Adipocyte (in vitro differentiated cells): Measurements from ENCODE around the gene CPXM1.
"Not testable (repeated sequence)": the region's sequence is repeated elsewhere in the genome, so short reads cannot be mapped to it uniquely, and the experiment has no call there.

ENCODE experiments used
- DNase-seq: peaks from one replicate; pipeline ENCODE4 v3.0.0-alpha.2; 2015; ENCODE audit warnings: low read depth
- H3K27me3 ChIP-seq: replicated peaks from 2 replicates; pipeline ENCODE4 v1.7.0; 2013; ENCODE audit warnings: mild to moderate bottlenecking, low read length, moderate library complexity; ENCODE audit not compliant: control insufficient read depth, insufficient read depth
- H3K36me3 ChIP-seq: 2 replicates; pipeline ENCODE4 v1.7.0; 2013; ENCODE audit warnings: low read length, mild to moderate bottlenecking, moderate library complexity; ENCODE audit not compliant: control insufficient read depth, insufficient read depth, severe bottlenecking
- H3K4me1 ChIP-seq: 2 replicates; pipeline ENCODE4 v1.7.0; 2013; ENCODE audit warnings: mild to moderate bottlenecking, low read length, moderate library complexity; ENCODE audit not compliant: control insufficient read depth, insufficient read depth
- H3K4me3 ChIP-seq: 2 replicates; pipeline ENCODE4 v1.7.0; 2013; ENCODE audit warnings: mild to moderate bottlenecking, low read length, moderate library complexity
- H3K9ac ChIP-seq: 2 replicates; pipeline ENCODE4 v1.7.0; 2013; ENCODE audit warnings: mild to moderate bottlenecking, low read length, moderate library complexity
- H3K9me3 ChIP-seq: 2 replicates; pipeline ENCODE4 v1.7.0; 2013; ENCODE audit warnings: mild to moderate bottlenecking, low read length, moderate library complexity; ENCODE audit not compliant: control insufficient read depth

CPXM1 gene

DNA sequence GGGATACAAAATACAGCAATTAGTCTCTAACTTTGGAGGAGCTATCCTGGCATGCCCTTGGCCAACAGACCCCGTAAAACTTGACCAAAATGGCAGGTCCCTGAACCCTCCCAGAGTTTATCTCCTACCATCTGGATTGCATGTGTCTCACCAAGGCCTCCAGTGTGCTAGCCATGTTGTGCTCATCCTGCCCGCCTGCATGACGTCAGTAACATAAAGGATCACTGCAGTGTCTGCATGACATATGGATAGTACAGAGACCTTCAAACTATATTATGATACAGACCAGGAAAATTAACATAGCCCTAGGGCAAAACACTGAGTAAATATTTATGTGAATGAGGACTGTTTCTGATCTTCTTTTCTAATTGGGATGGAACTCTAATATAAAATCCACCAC lies 25.3 kb downstream of the CPXM1 start:
- no peak for DNase-seq
- Histone ChIP-seq H3K4me1 (no peaks in the 10 kb centered on the region), H3K9ac (no peak overlapping the region), H3K9me3 (peaks cover 16% of the 10 kb centered on the region), H3K4me3 (no peak overlapping the region), H3K36me3 (no peaks in the 10 kb centered on the region), H3K27me3 (peaks cover 28% of the 10 kb centered on the region)

- no peak for DNase-seq
- H3K9me3 ChIP-seq = peaks cover 16% of the 10 kb centered on the region
- no peak overlapping the region for H3K4me3 ChIP-seq
- no peaks in the 10 kb centered on the region for H3K4me1 ChIP-seq
- H3K36me3 ChIP-seq = no peaks in the 10 kb centered on the region
- H3K27me3 ChIP-seq = peaks cover 36% of the 10 kb centered on the region
- H3K9ac ChIP-seq = no peak overlapping the region
Measured at GRCh38 chr20:2773812-2774211, 26.6 kb downstream of the CPXM1 start.

GRCh38 chr20:2771631-2772080 lies 28.8 kb downstream of the CPXM1 start:
- H3K4me1 ChIP-seq = peaks cover 9% of the 10 kb centered on the region
- no peak overlapping the region for H3K4me3 ChIP-seq
- H3K9ac ChIP-seq = no peak overlapping the region
- peaks cover 16% of the 10 kb centered on the region for H3K9me3 ChIP-seq
- DNase-seq = no peak
- no peaks in the 10 kb centered on the region for H3K36me3 ChIP-seq
- H3K27me3 ChIP-seq = peaks cover 46% of the 10 kb centered on the region

DNA sequence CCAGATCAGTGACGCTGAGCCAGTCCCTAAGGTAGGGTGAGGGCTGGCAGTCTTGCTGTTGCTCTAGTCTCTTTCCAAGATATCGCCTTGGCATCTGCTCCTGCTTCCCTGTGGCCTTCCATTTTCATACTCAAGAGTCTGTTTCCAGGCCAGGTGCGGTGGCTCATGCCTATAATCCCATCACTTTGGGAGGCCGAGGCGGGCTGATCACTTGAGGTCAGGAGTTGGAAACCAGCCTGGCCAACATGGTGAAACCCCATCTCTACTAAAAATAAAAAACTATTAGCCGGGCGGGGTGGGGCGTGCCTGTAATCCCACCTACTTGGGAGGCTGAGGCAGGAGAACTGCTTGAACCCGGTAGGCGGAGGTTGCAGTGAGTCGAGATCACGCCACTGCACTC lies 30.3 kb downstream of the CPXM1 start:
- not testable (repeated sequence) for H3K9me3 ChIP-seq, H3K4me3 ChIP-seq, H3K4me1 ChIP-seq, H3K36me3 ChIP-seq, H3K9ac ChIP-seq, DNase-seq
- H3K27me3 ChIP-seq = peaks cover 50% of the 10 kb centered on the region

- Histone ChIP-seq H3K4me1 (peaks cover 9% of the 10 kb centered on the region), H3K9me3 (no peaks in the 10 kb centered on the region), H3K4me3 (no peak overlapping the region), H3K36me3 (no peaks in the 10 kb centered on the region), H3K27me3 (peaks cover 63% of the 10 kb centered on the region), H3K9ac (no peak overlapping the region)
- no peak for DNase-seq
Measured at GRCh38 chr20:2768632-2769015, 31.8 kb downstream of the CPXM1 start.

- Histone ChIP-seq H3K9me3 (no peaks in the 10 kb centered on the region), H3K4me1 (peaks cover 9% of the 10 kb centered on the region), H3K9ac (no peak overlapping the region), H3K4me3 (no peak overlapping the region), H3K36me3 (no peaks in the 10 kb centered on the region), H3K27me3 (peaks cover 69% of the 10 kb centered on the region)
- peak; percentile 52 for DNase-seq
Measured at GRCh38 chr20:2767768-2768631, 32.4 kb downstream of the CPXM1 start.

- DNase-seq = no peak
- Histone ChIP-seq H3K4me1 (peaks cover 6% of the 10 kb centered on the region), H3K9ac (no peak overlapping the region), H3K4me3 (no peak overlapping the region), H3K36me3 (no peaks in the 10 kb centered on the region), H3K27me3 (peaks cover 79% of the 10 kb centered on the region), H3K9me3 (no peaks in the 10 kb centered on the region)
Measured at GRCh38 chr20:2763186-2763585, 37.2 kb downstream of the CPXM1 start.

GRCh38 chr20:2762578-2763131 lies 37.8 kb downstream of the CPXM1 start:
- no peaks in the 10 kb centered on the region for H3K9me3 ChIP-seq
- H3K4me3 ChIP-seq = no peak overlapping the region
- no peaks in the 10 kb centered on the region for H3K36me3 ChIP-seq
- no peak for DNase-seq
- H3K9ac ChIP-seq = no peak overlapping the region
- H3K27me3 ChIP-seq = peaks cover 79% of the 10 kb centered on the region
- peaks cover under 1% of the 10 kb centered on the region for H3K4me1 ChIP-seq

DNA sequence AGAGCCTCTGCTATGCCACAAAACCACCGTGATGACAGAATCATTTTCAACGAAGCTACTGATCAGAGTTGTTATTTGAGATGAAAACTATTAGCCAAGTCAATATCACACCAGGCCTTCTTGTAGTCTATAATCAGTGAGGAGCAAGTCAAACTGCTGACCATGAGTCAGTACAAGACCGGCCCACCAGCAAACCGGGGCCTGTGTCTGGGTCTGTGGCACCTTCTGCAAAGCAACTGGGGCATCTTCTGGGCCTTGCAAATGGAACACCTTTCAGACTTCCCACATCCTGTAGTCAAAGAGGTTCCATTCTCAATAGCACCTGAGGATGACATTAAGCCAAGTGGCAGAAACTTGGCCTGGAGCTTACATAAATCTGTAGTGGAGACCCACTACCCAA lies 38.5 kb downstream of the CPXM1 start:
- DNase-seq = no peak
- Histone ChIP-seq H3K4me1 (peaks cover 1% of the 10 kb centered on the region), H3K36me3 (no peaks in the 10 kb centered on the region), H3K4me3 (no peak overlapping the region), H3K9me3 (no peaks in the 10 kb centered on the region), H3K27me3 (peaks cover 72% of the 10 kb centered on the region), H3K9ac (no peak overlapping the region)

DNA sequence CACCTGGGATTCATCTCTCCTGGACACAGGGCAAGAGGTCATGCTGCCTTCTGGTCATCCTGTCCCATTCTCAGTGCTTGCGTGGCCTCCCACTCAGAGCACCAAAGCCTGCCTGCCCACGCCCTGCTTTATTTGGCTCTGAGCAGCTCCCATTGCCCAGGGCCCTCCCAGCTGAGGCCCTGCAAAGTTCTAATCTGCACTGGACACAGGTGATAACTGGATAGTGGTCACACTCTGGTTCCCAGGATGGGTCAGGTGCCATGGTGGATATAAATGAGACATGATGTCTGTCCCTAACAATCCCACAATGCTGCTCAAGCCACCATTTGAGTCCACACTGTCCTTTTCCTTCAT lies 39.5 kb downstream of the CPXM1 start:
- H3K4me1 ChIP-seq = peaks cover 10% of the 10 kb centered on the region

GRCh38 chr20:2760297-2760951 lies 40.0 kb downstream of the CPXM1 start:
- no peak for DNase-seq
- H3K36me3 ChIP-seq = no peaks in the 10 kb centered on the region

More for the DNA sequence above, 39.5 kb downstream of the CPXM1 start:
- peaks cover 66% of the 10 kb centered on the region for H3K27me3 ChIP-seq
- no peaks in the 10 kb centered on the region for H3K9me3 ChIP-seq
- no peak for DNase-seq
- no peak overlapping the region for H3K4me3 ChIP-seq
- no peak overlapping the region for H3K9ac ChIP-seq
- H3K36me3 ChIP-seq = no peaks in the 10 kb centered on the region

More at GRCh38 chr20:2760297-2760951, 40.0 kb downstream of the CPXM1 start:
- Histone ChIP-seq H3K9me3 (no peaks in the 10 kb centered on the region), H3K27me3 (peaks cover 66% of the 10 kb centered on the region), H3K4me1 (peaks cover 10% of the 10 kb centered on the region), H3K9ac (no peak overlapping the region), H3K4me3 (no peak overlapping the region)
